Measurements from ENCODE around the gene COA1. TPM values are rescaled to one million over a fixed set of nuclear protein-coding genes. Genes with fewer than 3 reads are reported as not detected.

Gene COA1
- total and polyA plus RNA-seq, 9 donors = 33.2 to 67.7 (median 51.7) TPM

DNA sequence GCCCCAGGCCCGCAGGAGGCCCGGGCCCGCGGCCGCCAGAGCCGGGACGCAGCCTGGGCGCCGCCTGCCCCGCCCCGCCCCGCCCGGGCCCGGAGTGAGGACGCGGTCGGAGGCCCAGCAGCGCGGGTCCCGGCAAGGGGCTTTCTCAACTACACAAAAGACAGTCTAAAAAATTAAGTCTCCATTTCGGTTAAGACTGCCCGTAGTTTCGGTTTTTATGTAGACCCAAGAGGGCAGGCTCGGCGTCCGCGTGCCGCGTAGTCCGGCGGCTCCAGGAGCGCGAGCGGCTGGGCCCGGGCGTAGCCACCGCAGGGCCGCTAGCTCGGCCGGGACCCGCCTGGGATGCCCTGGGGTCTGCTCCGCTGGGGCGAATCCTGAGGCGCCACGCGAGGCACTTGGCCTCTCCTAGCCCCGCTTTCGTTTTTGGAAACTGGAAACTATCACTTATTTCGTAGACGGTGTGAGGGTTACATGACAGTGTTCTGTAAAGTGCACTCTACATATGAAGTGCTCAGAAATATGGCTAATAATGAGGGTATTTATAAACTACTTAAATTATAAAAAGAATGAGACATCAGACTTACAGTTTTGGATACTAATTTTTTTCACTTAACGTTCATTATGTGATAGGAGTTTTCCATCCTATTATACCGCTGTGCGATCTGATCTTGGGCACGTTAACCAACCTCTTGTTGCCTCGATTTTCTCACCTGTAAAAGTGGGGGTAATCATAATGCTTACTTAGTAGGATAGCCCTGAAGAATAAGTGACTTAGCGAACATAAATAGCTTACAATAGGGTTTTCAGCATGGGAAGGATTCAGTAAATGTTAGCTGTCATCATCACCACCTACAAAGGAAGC lies 29.7 kb upstream of the COA1 start:
- Histone ChIP-seq H3K4me3 (peak overlapping the region; percentile 64), H3K9me3 (no peaks in the 10 kb centered on the region), H3K27me3 (no peaks in the 10 kb centered on the region), H3K36me3 (no peaks in the 10 kb centered on the region), H3K4me1 (ENCODE audit: insufficient read depth) (peaks cover 9% of the 10 kb centered on the region), H3K27ac (peak overlapping the region; percentile 74 to 93)
- intact Hi-C loops (cut with DNase I) = no loop called here
- TF ChIP-seq, protein P1, sequence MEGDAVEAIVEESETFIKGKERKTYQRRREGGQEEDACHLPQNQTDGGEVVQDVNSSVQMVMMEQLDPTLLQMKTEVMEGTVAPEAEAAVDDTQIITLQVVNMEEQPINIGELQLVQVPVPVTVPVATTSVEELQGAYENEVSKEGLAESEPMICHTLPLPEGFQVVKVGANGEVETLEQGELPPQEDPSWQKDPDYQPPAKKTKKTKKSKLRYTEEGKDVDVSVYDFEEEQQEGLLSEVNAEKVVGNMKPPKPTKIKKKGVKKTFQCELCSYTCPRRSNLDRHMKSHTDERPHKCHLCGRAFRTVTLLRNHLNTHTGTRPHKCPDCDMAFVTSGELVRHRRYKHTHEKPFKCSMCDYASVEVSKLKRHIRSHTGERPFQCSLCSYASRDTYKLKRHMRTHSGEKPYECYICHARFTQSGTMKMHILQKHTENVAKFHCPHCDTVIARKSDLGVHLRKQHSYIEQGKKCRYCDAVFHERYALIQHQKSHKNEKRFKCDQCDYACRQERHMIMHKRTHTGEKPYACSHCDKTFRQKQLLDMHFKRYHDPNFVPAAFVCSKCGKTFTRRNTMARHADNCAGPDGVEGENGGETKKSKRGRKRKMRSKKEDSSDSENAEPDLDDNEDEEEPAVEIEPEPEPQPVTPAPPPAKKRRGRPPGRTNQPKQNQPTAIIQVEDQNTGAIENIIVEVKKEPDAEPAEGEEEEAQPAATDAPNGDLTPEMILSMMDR (IDR thresholded peaks at IDR 0.05) = no peak
- TF ChIP-seq POLR2A (IDR thresholded peaks at IDR 0.05) (no peak), EP300 (IDR thresholded peaks at IDR 0.05) (no peak)
- 3 to 5% (median 3%) methylated on average over 36 to 56 of the region's 56 CpGs for WGBS, 3 donors
- DNase-seq = peak; percentile 37 to 76 (median 57)

DNA sequence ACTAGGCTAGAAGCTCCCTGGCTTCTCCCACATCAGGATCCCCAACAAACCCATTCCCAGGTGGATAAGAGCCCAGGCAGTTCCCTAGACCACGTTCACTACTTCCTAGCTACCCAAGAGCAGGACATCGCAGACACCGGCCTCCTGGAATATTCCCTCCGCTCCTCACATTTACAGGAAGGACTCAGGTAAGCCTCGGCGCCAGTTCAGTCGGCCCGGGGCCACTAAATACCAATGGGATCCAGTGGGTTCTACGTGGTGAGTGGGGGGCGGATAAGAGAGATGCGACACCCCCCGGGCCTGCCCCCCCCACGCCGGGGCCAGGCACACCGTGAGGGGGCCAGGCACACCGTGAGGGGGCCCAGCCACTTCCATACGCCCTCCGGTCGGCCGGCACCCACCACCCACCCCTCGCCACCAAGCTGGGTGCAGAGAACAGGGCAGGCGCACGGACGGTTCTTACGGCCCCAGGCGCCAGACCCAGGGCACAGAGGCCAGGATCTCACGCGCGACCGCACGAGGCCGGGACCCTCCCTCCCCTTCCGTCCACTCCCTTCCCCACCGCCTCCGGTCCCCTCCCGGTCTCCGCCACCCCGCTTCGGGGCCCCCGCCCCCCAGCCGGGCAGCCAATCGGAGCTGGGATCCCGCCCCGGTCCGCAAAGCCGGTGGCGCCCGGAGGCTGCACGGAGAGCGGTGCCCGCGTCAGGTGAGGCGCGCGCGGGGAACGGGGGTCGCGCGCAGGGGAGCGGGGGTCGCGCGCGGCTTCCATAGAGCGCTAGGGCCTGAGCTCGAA lies 28.9 kb upstream of the COA1 start, which contains the start of gene BLVRA:
TSS of gene BLVRA (plus strand) at position 652 of the 793 bp plus-strand sequence. CDS start 12,479 bp downstream, outside the sequence.
- DNase-seq = peak; percentile 76 to 82 (median 78)

DNA sequence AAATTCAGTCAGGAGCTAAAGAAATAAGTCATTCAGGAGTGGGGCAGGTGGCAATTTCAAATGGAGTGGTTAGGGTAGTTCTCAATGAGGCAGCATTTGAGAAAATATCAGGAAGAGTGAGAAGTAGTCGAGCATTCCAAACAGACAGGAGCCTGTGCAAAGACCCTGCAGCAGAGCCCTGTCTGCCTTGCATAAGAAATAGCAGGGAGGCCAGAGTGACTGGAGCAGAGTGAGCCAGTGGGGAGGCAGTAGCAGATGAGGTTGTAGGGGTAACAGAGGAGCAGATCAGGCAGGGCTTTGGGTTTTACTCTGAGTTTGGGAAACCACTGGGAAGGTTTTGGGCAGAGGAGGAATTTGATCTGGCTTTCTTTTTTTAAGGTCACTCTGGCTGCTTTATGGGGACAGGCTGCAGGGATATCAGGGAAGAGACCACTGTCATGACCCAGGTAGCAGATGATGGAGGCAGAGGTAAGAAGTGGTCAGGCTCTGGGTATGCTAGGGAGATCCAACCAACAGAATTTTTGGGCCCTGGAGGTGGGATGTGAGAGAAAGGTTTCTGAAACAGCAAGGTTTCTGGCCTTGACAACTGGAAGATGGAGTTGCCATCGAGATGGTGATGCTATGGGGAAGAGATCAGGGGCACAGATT lies 27.9 kb upstream of the COA1 start:
- H3K9me3 ChIP-seq = no peaks in the 10 kb centered on the region
- no peaks in the 10 kb centered on the region for H3K36me3 ChIP-seq
- H3K4me1 ChIP-seq (ENCODE audit: insufficient read depth) = no peaks in the 10 kb centered on the region
- H3K27me3 ChIP-seq = no peaks in the 10 kb centered on the region
- intact Hi-C loops (cut with DNase I) = no loop called here
- no peak overlapping the region for H3K4me3 ChIP-seq
- 80 to 95% (median 83%) methylated on average over 2 of the region's 2 CpGs for WGBS, 3 donors
- TF ChIP-seq POLR2A (IDR thresholded peaks at IDR 0.05) = no peak
- TF ChIP-seq, protein P1 (IDR thresholded peaks at IDR 0.05) = no peak
- TF ChIP-seq EP300 (IDR thresholded peaks at IDR 0.05) = no peak
- no peak overlapping the region for H3K27ac ChIP-seq
- no peak for DNase-seq

More for the DNA sequence above, 28.9 kb upstream of the COA1 start, which contains the start of gene BLVRA:
- peak within 1 kb of the TSS; percentile 64 for H3K4me3 ChIP-seq
- no peaks in the 10 kb centered on the region for H3K9me3 ChIP-seq
- H3K27me3 ChIP-seq = no peaks in the 10 kb centered on the region
- TF ChIP-seq, protein P1 (IDR thresholded peaks at IDR 0.05) = no peak
- TF ChIP-seq POLR2A (IDR thresholded peaks at IDR 0.05) = no peak
- TF ChIP-seq EP300 (IDR thresholded peaks at IDR 0.05) = no peak
- H3K4me1 ChIP-seq (ENCODE audit: insufficient read depth) = peaks cover 7% of the 10 kb centered on the region
- intact Hi-C loops (cut with DNase I) = no loop called here
- 3 to 8% (median 8%) methylated on average over 16 to 67 of the region's 67 CpGs for WGBS, 3 donors
- H3K36me3 ChIP-seq = no peaks in the 10 kb centered on the region
- peak within 1 kb of the TSS; percentile 74 to 93 for H3K27ac ChIP-seq

All from ovary (tissue), 9 donors.